Endothelial cell of umbilical vein (primary cell): ENCODE measurements around the gene C2orf69. TPM values are rescaled to one million over a fixed set of nuclear protein-coding genes. Genes with fewer than 3 reads are reported as not detected.

Experiments used
- BruUV-seq: library from RNA; stranded (reverse); fragments of 400-500 nt; replicated peaks from 2 replicates; lab custom pipeline; 2021; lab: Mats Ljungman, UMichigan
- CTCF ChIA-PET: fragments of 300-600, 350-600 bp; sonication (Branson Sonifier 250); formaldehyde crosslinking; loops from one replicate; lab custom pipeline; 2021; ENCODE audit warnings: antibody characterized with exemption, inconsistent platforms; lab: Charles Lee
- POLR2A ChIA-PET: fragments of 300-600, 350-600 bp; sonication (Branson Sonifier 250); formaldehyde crosslinking; loops from one replicate; lab custom pipeline; 2021; ENCODE audit warnings: antibody characterized with exemption, inconsistent platforms; lab: Charles Lee
- DNase-seq: peaks from one replicate; pipeline ENCODE4 v3.0.0-alpha.2; 2011; ENCODE audit warnings: low read depth, low spot score
- FAIRE-seq: peaks from 2 replicates; lab custom pipeline; 2011; peaks lifted over from hg19 to GRCh38; lab: Jason Lieb, UNC
- H2AFZ ChIP-seq: 2 replicates; pipeline ENCODE4 v1.6.0; 2012; ENCODE audit warnings: low read depth, low read length, control low read depth, inconsistent platforms
- H3K27ac ChIP-seq: 2 replicates; pipeline ENCODE4 v1.5.1; 2011; ENCODE audit warnings: low read depth, mild to moderate bottlenecking, control low read depth, low read length, moderate library complexity; ENCODE audit not compliant: insufficient read depth
- H3K27me3 ChIP-seq, 2 experiments: 2 replicates each; pipeline versions ENCODE4 v1.6.0 to v1.6.1; 2011; ENCODE audit warnings: low read length in 2 of 2, mixed read lengths in 1 of 2; ENCODE audit not compliant: control insufficient read depth in 2 of 2, insufficient read depth in 2 of 2
- H3K36me3 ChIP-seq, 2 experiments: 2 replicates in 1 of 2; 3 replicates in 1 of 2; pipeline ENCODE4 v1.5.1; 2011; ENCODE audit warnings: low read length in 2 of 2, mild to moderate bottlenecking in 1 of 2, moderate library complexity in 1 of 2; ENCODE audit not compliant: control insufficient read depth in 2 of 2, insufficient read depth in 2 of 2; ENCODE audit errors: extremely low read depth in 1 of 2
- H3K4me1 ChIP-seq: 3 replicates; pipeline ENCODE4 v1.5.1; 2011; ENCODE audit warnings: mild to moderate bottlenecking, low read length; ENCODE audit not compliant: control insufficient read depth, insufficient read depth; ENCODE audit errors: extremely low read depth
- H3K4me2 ChIP-seq: 2 replicates; pipeline ENCODE4 v1.6.1; 2011; ENCODE audit warnings: low read length, control low read depth, mixed read lengths; ENCODE audit not compliant: insufficient read depth
- H3K4me3 ChIP-seq, 3 experiments: fragments of 200-600 bp in 1 of 3; sonication (generic), shearing (Covaris generic) in 1 of 3; replicated peaks in 1 of 3; 2 replicates each; pipeline ENCODE4 v1.5.1; 2011 to 2016; ENCODE audit warnings: control low read depth in 3 of 3, low read length in 3 of 3, mild to moderate bottlenecking in 2 of 3, inconsistent platforms in 1 of 3, low read depth in 1 of 3, moderate library complexity in 1 of 3; ENCODE audit not compliant: insufficient read depth in 1 of 3
- H3K79me2 ChIP-seq: 2 replicates; pipeline ENCODE4 v1.6.0; 2012; ENCODE audit warnings: low read length, inconsistent platforms; ENCODE audit not compliant: control insufficient read depth, insufficient read depth
- H3K9ac ChIP-seq: replicated peaks from 2 replicates; pipeline ENCODE3; 2011; ENCODE audit warnings: low read length, control low read depth; ENCODE audit not compliant: insufficient read depth; ENCODE audit errors: extremely low read depth
- H3K9me1 ChIP-seq: replicated peaks from 3 replicates; pipeline ENCODE4 v1.6.0; 2011; ENCODE audit warnings: mild to moderate bottlenecking, low read length; ENCODE audit not compliant: control insufficient read depth, insufficient read depth; ENCODE audit errors: extremely low read depth
- H3K9me3 ChIP-seq: replicated peaks from 2 replicates; pipeline ENCODE4 v1.5.1; 2012; ENCODE audit warnings: low read length, inconsistent platforms; ENCODE audit not compliant: control insufficient read depth, insufficient read depth
- H4K20me1 ChIP-seq: replicated peaks from 2 replicates; pipeline ENCODE3; 2011; ENCODE audit warnings: mild to moderate bottlenecking, low read length; ENCODE audit not compliant: control insufficient read depth, insufficient read depth; ENCODE audit errors: extremely low read depth
- EZH2 ChIP-seq: IDR thresholded peaks from 2 replicates; pipeline ENCODE4 v1.6.1; 2012; ENCODE audit warnings: borderline replicate concordance, low read depth, mild to moderate bottlenecking, moderate library complexity, low read length, inconsistent platforms; ENCODE audit not compliant: severe bottlenecking
- FOS ChIP-seq: IDR thresholded peaks from 2 replicates; pipeline ENCODE4 v1.6.1; 2011; ENCODE audit warnings: mild to moderate bottlenecking, low read length, moderate library complexity, borderline replicate concordance; ENCODE audit not compliant: insufficient read depth
- GATA2 ChIP-seq: IDR thresholded peaks from 2 replicates; pipeline ENCODE4 v1.7.0; 2011; ENCODE audit warnings: low read depth, mild to moderate bottlenecking, moderate library complexity, mixed read lengths, low read length; ENCODE audit not compliant: insufficient read length, insufficient read depth
- JUN ChIP-seq: IDR thresholded peaks from 2 replicates; pipeline ENCODE4 v1.6.1; 2011; ENCODE audit warnings: borderline replicate concordance, low read depth; ENCODE audit not compliant: insufficient read length, insufficient read depth
- MYC ChIP-seq: IDR thresholded peaks from one replicate; pipeline ENCODE4 v1.6.1; 2011; ENCODE audit warnings: mild to moderate bottlenecking, low read depth, low read length
- POLR2A ChIP-seq: IDR thresholded peaks from 2 replicates; pipeline ENCODE4 v1.6.1; 2012; ENCODE audit warnings: low read depth, mild to moderate bottlenecking, control low read depth, low read length
- POLR2AphosphoS5 ChIP-seq: IDR thresholded peaks from 2 replicates; pipeline ENCODE4 v1.6.1; 2012; ENCODE audit warnings: low read depth, mild to moderate bottlenecking, control low read depth, low read length, moderate library complexity; ENCODE audit not compliant: insufficient read depth
- dilution Hi-C: fragments of 300-500 bp; cut with MboI; formaldehyde crosslinking; loops from one replicate; pipeline ENCODE4 v1.15.0; 2019; ENCODE audit warnings: low sequenced_read_pairs; ENCODE audit not compliant: extremely low pct_ligation_motif_present
- intact Hi-C: fragments of 100-400 bp; cut with micrococcal nuclease; formaldehyde crosslinking; loops from one replicate; pipeline ENCODE4 v1.10.0; 2022
- polyA plus RNA-seq, 4 experiments: library from polyadenylated mRNA; depleted of rRNA in 3 of 4; stranded (reverse) in 3 of 4; unstranded in 1 of 4; fragments of >200 nt; gene quantifications; 2 replicates each; pipeline versions ENCODE4 v1.2.1 to v1.2.3, GENCODE V29; 2011 to 2012; ENCODE audit warnings: missing spikeins in 1 of 4
- total RNA-seq: library from RNA; stranded (reverse); gene quantifications from 2 replicates; pipeline ENCODE4 v1.2.3, GENCODE V29; 2021
- TF ChIP-seq, protein P1 (sequence below), 2 donors: IDR thresholded peaks; 1 replicate in 1 of 2; 2 replicates in 1 of 2; pipeline ENCODE4 v1.5.1; 2011; ENCODE audit warnings: low read length in 2 of 2, mild to moderate bottlenecking in 2 of 2, moderate library complexity in 2 of 2, control low read depth in 1 of 2, inconsistent platforms in 1 of 2, low read depth in 1 of 2; ENCODE audit not compliant: insufficient read depth in 1 of 2; ENCODE audit errors: extremely low read depth in 1 of 2
- TF ChIP-seq, protein P2 (sequence below): IDR thresholded peaks from 2 replicates; pipeline ENCODE4 v1.6.1; 2011; ENCODE audit not compliant: insufficient read depth, insufficient read length

C2orf69 gene
- total and polyA plus RNA-seq, 2 donors (not counting 3 experiments of a cell fraction or from before 2014, with no cell fraction given), result 1.7 to 12.9 TPM

DNA sequence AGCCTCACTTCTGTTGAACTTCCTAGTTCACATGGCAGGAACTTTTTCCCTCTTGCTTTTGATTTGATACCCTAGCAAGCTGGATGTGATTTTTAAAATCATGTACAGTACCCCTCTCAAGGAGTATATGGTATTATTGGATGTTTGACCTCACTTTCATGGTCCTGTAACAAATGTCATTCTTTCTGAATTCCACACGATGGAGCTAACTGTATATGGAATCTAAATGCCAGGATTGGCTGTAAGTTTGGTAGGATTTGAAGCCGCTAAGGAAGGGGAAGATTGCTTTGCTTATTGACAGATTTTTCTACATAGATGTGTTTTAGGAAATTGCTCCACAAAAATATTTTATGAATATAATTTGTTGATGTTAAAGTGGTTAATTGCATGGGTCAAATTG, 62.6 kb downstream of the C2orf69 start:
- Histone ChIP-seq H3K4me1 (peaks cover 4% of the 10 kb centered on the region), H3K27ac (no peak overlapping the region), H4K20me1 (no peaks in the 10 kb centered on the region), H2AFZ (no peak overlapping the region), H3K4me2 (no peak overlapping the region), H3K79me2 (no peaks in the 10 kb centered on the region), H3K4me3 (no peak overlapping the region), H3K9me1 (no peaks in the 10 kb centered on the region), H3K9me3 (no peaks in the 10 kb centered on the region), H3K27me3 (no peaks in the 10 kb centered on the region), H3K36me3 (no peaks in the 10 kb centered on the region), H3K9ac (no peak overlapping the region)
- BruUV-seq, result no TSS peak
- CTCF ChIA-PET, result interaction anchor here (0.6 to 7.4 kb wide), 22 partner anchors 10 to 762 kb away, joined by 3 to 149 read pairs (median 6); partner anchors contain the start of genes AOX1 and KCTD18
- dilution Hi-C loops, result no loop called here
- POLR2A ChIA-PET, result no interaction called here
- intact Hi-C loops, result loop anchor here (1.0 kb wide), 3 partner anchors 603 to 762 kb away; no protein-coding TSS in a partner anchor
- DNase-seq, result peak; percentile 57
- TF ChIP-seq, protein P1, sequence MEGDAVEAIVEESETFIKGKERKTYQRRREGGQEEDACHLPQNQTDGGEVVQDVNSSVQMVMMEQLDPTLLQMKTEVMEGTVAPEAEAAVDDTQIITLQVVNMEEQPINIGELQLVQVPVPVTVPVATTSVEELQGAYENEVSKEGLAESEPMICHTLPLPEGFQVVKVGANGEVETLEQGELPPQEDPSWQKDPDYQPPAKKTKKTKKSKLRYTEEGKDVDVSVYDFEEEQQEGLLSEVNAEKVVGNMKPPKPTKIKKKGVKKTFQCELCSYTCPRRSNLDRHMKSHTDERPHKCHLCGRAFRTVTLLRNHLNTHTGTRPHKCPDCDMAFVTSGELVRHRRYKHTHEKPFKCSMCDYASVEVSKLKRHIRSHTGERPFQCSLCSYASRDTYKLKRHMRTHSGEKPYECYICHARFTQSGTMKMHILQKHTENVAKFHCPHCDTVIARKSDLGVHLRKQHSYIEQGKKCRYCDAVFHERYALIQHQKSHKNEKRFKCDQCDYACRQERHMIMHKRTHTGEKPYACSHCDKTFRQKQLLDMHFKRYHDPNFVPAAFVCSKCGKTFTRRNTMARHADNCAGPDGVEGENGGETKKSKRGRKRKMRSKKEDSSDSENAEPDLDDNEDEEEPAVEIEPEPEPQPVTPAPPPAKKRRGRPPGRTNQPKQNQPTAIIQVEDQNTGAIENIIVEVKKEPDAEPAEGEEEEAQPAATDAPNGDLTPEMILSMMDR (IDR thresholded peaks at IDR 0.05; ENCODE audit: extremely low read depth in 1 of 2, insufficient read depth in 1 of 2, low read depth in 1 of 2, low read length in 2 of 2), result peak; percentile 13 to 46
- TF ChIP-seq, protein P2, sequence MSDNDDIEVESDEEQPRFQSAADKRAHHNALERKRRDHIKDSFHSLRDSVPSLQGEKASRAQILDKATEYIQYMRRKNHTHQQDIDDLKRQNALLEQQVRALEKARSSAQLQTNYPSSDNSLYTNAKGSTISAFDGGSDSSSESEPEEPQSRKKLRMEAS, result no peak
- peak; percentile 69 for FAIRE-seq

DNA sequence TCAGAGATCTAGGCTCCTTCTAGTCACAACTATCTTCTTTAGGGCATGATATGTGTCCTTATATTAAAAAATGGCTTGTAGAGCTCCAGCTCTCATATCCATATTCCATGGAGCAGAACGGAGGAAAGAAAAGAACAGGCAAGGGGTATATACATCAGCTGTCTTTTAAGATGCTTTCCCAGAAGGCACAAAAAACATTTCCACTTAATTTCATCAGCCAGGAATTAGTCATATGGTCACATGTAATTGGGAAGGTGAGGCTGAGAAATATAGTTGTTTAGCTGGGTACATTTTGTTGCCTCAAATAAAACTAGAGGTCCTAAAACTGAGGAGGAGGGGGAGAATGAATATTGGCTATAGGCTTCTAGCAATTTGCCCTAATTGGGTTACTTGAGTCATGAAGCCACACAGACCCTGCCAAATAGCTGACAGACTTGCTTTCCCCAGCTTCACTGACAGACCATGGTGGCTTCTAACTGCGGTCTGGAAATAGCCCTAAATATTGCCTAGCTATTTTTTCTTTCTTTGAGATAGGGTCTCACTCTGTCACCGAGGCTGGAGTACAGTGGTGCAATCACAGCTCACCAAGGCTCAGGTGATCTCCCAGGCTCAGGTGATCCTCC, 64.3 kb downstream of the C2orf69 start:
- ChIA-PET POLR2A (no interaction called here), CTCF (interaction anchor here (1.0 to 7.4 kb wide), 7 partner anchors 10 to 760 kb away, joined by 3 to 149 read pairs (median 7); partner anchors contain the start of genes AOX1 and KCTD18)
- TF ChIP-seq FOS (no peak), POLR2A (no peak), POLR2AphosphoS5 (no peak), GATA2 (no peak), MYC (no peak), EZH2 (no peak), JUN (no peak)
- TF ChIP-seq, protein P1 (IDR thresholded peaks at IDR 0.05; ENCODE audit: extremely low read depth in 1 of 2, insufficient read depth in 1 of 2, low read depth in 1 of 2, low read length in 2 of 2), result no peak
- TF ChIP-seq, protein P2, result no peak
- Histone ChIP-seq H3K79me2 (no peaks in the 10 kb centered on the region), H3K4me1 (peaks cover 9% of the 10 kb centered on the region), H3K27ac (no peak overlapping the region), H3K27me3 (no peaks in the 10 kb centered on the region), H3K36me3 (no peaks in the 10 kb centered on the region), H4K20me1 (no peaks in the 10 kb centered on the region), H3K9ac (no peak overlapping the region), H3K4me2 (no peak overlapping the region), H3K9me1 (no peaks in the 10 kb centered on the region), H3K4me3 (no peak overlapping the region), H2AFZ (no peak overlapping the region), H3K9me3 (no peaks in the 10 kb centered on the region)
- intact Hi-C loops (no loop called here), dilution Hi-C loops (no loop called here)
- no peak for FAIRE-seq
- no peak for DNase-seq
- BruUV-seq, result no TSS peak
